Measurements from ENCODE around the gene TCF12. TPM values are rescaled to one million over a fixed set of nuclear protein-coding genes. Genes with fewer than 3 reads are reported as not detected.
"Not testable (repeated sequence)": the region's sequence is repeated elsewhere in the genome, so short reads cannot be mapped to it uniquely, and the experiment has no call there.

Gene TCF12
- total RNA-seq, 1 donor from 2014 or later = 123 TPM

GRCh38 chr15:56931639-56932508, 13.4 kb downstream of the TCF12 start:
- Mint-ChIP-seq H3K4me3 (ENCODE audit: unreplicated experiment) (no peak overlapping the region), H3K27ac (ENCODE audit: unreplicated experiment) (no peak overlapping the region), H3K4me1 (ENCODE audit: unreplicated experiment) (peaks cover 15% of the 10 kb centered on the region), H3K9me3 (ENCODE audit: unreplicated experiment) (no peaks in the 10 kb centered on the region), H3K36me3 (ENCODE audit: low read depth, unreplicated experiment) (peaks cover 32% of the 10 kb centered on the region), H3K27me3 (ENCODE audit: unreplicated experiment) (no peaks in the 10 kb centered on the region)
- DNase-seq (ENCODE audit: low spot score) = no peak
- no peak for TF ChIP-seq CTCF (IDR thresholded peaks at IDR 0.05; ENCODE audit: unreplicated experiment)

- not testable (repeated sequence) for H3K4me3 Mint-ChIP-seq (ENCODE audit: unreplicated experiment); H3K27ac Mint-ChIP-seq (ENCODE audit: unreplicated experiment); H3K27me3 Mint-ChIP-seq (ENCODE audit: unreplicated experiment); DNase-seq (ENCODE audit: low spot score); H3K9me3 Mint-ChIP-seq (ENCODE audit: unreplicated experiment)
- Mint-ChIP-seq H3K4me1 (ENCODE audit: unreplicated experiment) (peaks cover 14% of the 10 kb centered on the region), H3K36me3 (ENCODE audit: low read depth, unreplicated experiment) (peaks cover 30% of the 10 kb centered on the region)
Observed at GRCh38 chr15:56932509-56932868, 14.0 kb downstream of the TCF12 start.

- Mint-ChIP-seq H3K27me3 (ENCODE audit: unreplicated experiment) (no peaks in the 10 kb centered on the region), H3K36me3 (ENCODE audit: low read depth, unreplicated experiment) (peaks cover 30% of the 10 kb centered on the region), H3K4me1 (ENCODE audit: unreplicated experiment) (peaks cover 11% of the 10 kb centered on the region), H3K4me3 (ENCODE audit: unreplicated experiment) (no peak overlapping the region), H3K27ac (ENCODE audit: unreplicated experiment) (no peak overlapping the region), H3K9me3 (ENCODE audit: unreplicated experiment) (no peaks in the 10 kb centered on the region)
- no peak for TF ChIP-seq CTCF (IDR thresholded peaks at IDR 0.05; ENCODE audit: unreplicated experiment)
- DNase-seq (ENCODE audit: low spot score) = no peak
Observed at GRCh38 chr15:56933410-56933809, 15.0 kb downstream of the TCF12 start.

GRCh38 chr15:56933811-56934210, 15.4 kb downstream of the TCF12 start:
- Mint-ChIP-seq H3K27me3 (ENCODE audit: unreplicated experiment) (no peaks in the 10 kb centered on the region), H3K4me3 (ENCODE audit: unreplicated experiment) (no peak overlapping the region), H3K9me3 (ENCODE audit: unreplicated experiment) (no peaks in the 10 kb centered on the region), H3K27ac (ENCODE audit: unreplicated experiment) (no peak overlapping the region), H3K36me3 (ENCODE audit: low read depth, unreplicated experiment) (peaks cover 30% of the 10 kb centered on the region), H3K4me1 (ENCODE audit: unreplicated experiment) (peaks cover 11% of the 10 kb centered on the region)
- no peak for DNase-seq (ENCODE audit: low spot score)
- TF ChIP-seq CTCF (IDR thresholded peaks at IDR 0.05; ENCODE audit: unreplicated experiment) = no peak

GRCh38 chr15:56934269-56934668, 15.8 kb downstream of the TCF12 start:
- no peak for DNase-seq (ENCODE audit: low spot score)
- H3K4me3 Mint-ChIP-seq (ENCODE audit: unreplicated experiment) = no peak overlapping the region
- no peaks in the 10 kb centered on the region for H3K27me3 Mint-ChIP-seq (ENCODE audit: unreplicated experiment)
- H3K4me1 Mint-ChIP-seq (ENCODE audit: unreplicated experiment) = peaks cover 11% of the 10 kb centered on the region
- H3K27ac Mint-ChIP-seq (ENCODE audit: unreplicated experiment) = no peak overlapping the region
- TF ChIP-seq CTCF (IDR thresholded peaks at IDR 0.05; ENCODE audit: unreplicated experiment) = no peak
- no peaks in the 10 kb centered on the region for H3K9me3 Mint-ChIP-seq (ENCODE audit: unreplicated experiment)
- H3K36me3 Mint-ChIP-seq (ENCODE audit: low read depth, unreplicated experiment) = peaks cover 30% of the 10 kb centered on the region
